Activated CD4-positive, alpha-beta memory T cell treated with anti-CD3 and anti-CD28 coated beads for 36 hours (primary cell): Measurements from ENCODE around the gene TPST2. TPM values are rescaled to one million over a fixed set of nuclear protein-coding genes. Genes with fewer than 3 reads are reported as not detected.

Source experiments
- CTCF ChIA-PET: fragments of 350-600 bp; sonication (Branson Sonifier 250); formaldehyde crosslinking; loops from one replicate; lab custom pipeline; 2021; ENCODE audit warnings: antibody characterized with exemption, inconsistent platforms; lab: Charles Lee
- POLR2A ChIA-PET: fragments of 350-600 bp; sonication (Branson Sonifier 250); formaldehyde crosslinking; loops from one replicate; lab custom pipeline; 2021; ENCODE audit warnings: antibody characterized with exemption; lab: Charles Lee
- DNase-seq: peaks from one replicate; pipeline ENCODE4 v3.0.0-alpha.2; 2020
- H3K27ac Mint-ChIP-seq: one replicate; pipeline ENCODE4 v1.8.0; 2021; ENCODE audit warnings: mixed read lengths
- H3K27me3 Mint-ChIP-seq: one replicate; pipeline ENCODE4 v1.8.0; 2021; ENCODE audit warnings: mixed read lengths
- H3K36me3 Mint-ChIP-seq: one replicate; pipeline ENCODE4 v1.8.0; 2021; ENCODE audit warnings: mixed read lengths
- H3K4me1 Mint-ChIP-seq: one replicate; pipeline ENCODE4 v1.8.0; 2021; ENCODE audit warnings: low read depth, mixed read lengths
- H3K4me3 Mint-ChIP-seq: one replicate; pipeline ENCODE4 v1.8.0; 2021; ENCODE audit warnings: mild to moderate bottlenecking, mixed read lengths
- H3K9me3 Mint-ChIP-seq: one replicate; pipeline ENCODE4 v1.8.0; 2021; ENCODE audit warnings: mixed read lengths
- intact Hi-C: fragments of 100-400 bp; cut with micrococcal nuclease; formaldehyde crosslinking; loops from one replicate; pipeline ENCODE4 v1.15.1; 2023
- total RNA-seq, 2 experiments: library from RNA; stranded (reverse); gene quantifications; one replicate each; pipeline ENCODE4 v1.2.3, GENCODE V29; 2021

TPST2 gene
- total RNA-seq = 10 to 100 TPM; 27.9 to 31.2 TPM

GRCh38 chr22:26589845-26590736 lies at the start of gene TPST2:
TPST2 (minus strand) TSS chr22:26590132; CDS start chr22:26541630, 48,502 bp downstream.
- POLR2A ChIA-PET = interaction anchor here (0.6 to 1.6 kb wide), 6 partner anchors 9 to 109 kb away, joined by 3 to 6 read pairs (median 3); partner anchors contain the start of genes HPS4 and SRRD
- Mint-ChIP-seq H3K4me1 (peaks cover 55% of the 10 kb centered on the region), H3K27ac (peak within 1 kb of the TSS; percentile 88), H3K27me3 (no peaks in the 10 kb centered on the region), H3K9me3 (no peaks in the 10 kb centered on the region), H3K36me3 (no peaks in the 10 kb centered on the region), H3K4me3 (peak within 1 kb of the TSS; percentile 86)
- CTCF ChIA-PET = interaction anchor here (0.7 to 1.4 kb wide), 2 partner anchors 36 to 75 kb away, joined by 3 to 4 read pairs; no protein-coding TSS in a partner anchor
- peak; percentile 84 for DNase-seq
- intact Hi-C loops = loop anchor here (1.0 to 5.0 kb wide), 3 partner anchors 53 to 107 kb away; partner anchors contain the start of genes HPS4 and SRRD

GRCh38 chr22:26636296-26636695 lies 46.4 kb upstream of the TPST2 start:
- CTCF ChIA-PET = no interaction called here
- Mint-ChIP-seq H3K9me3 (no peaks in the 10 kb centered on the region), H3K27me3 (no peaks in the 10 kb centered on the region), H3K27ac (no peak overlapping the region), H3K4me3 (no peak overlapping the region), H3K36me3 (no peaks in the 10 kb centered on the region), H3K4me1 (peaks cover 22% of the 10 kb centered on the region)
- intact Hi-C loops = no loop called here
- DNase-seq = no peak
- POLR2A ChIA-PET = no interaction called here

- H3K27ac Mint-ChIP-seq = no peak overlapping the region
- DNase-seq = no peak
- no peak overlapping the region for H3K4me3 Mint-ChIP-seq
- H3K36me3 Mint-ChIP-seq = no peaks in the 10 kb centered on the region
- intact Hi-C loops = no loop called here
- ChIA-PET CTCF (no interaction called here), POLR2A (no interaction called here)
- no peaks in the 10 kb centered on the region for H3K27me3 Mint-ChIP-seq
- peaks cover 12% of the 10 kb centered on the region for H3K4me1 Mint-ChIP-seq
- no peaks in the 10 kb centered on the region for H3K9me3 Mint-ChIP-seq
Measured at GRCh38 chr22:26635117-26635516, 45.2 kb upstream of the TPST2 start.

GRCh38 chr22:26634189-26634588 lies 44.3 kb upstream of the TPST2 start:
- H3K27ac Mint-ChIP-seq = no peak overlapping the region
- no peaks in the 10 kb centered on the region for H3K36me3 Mint-ChIP-seq
- H3K9me3 Mint-ChIP-seq = no peaks in the 10 kb centered on the region
- no peak for DNase-seq
- H3K4me1 Mint-ChIP-seq = peaks cover 7% of the 10 kb centered on the region
- ChIA-PET POLR2A (no interaction called here), CTCF (no interaction called here)
- no peak overlapping the region for H3K4me3 Mint-ChIP-seq
- H3K27me3 Mint-ChIP-seq = no peaks in the 10 kb centered on the region
- intact Hi-C loops = no loop called here

- intact Hi-C loops = no loop called here
- Mint-ChIP-seq H3K27me3 (no peaks in the 10 kb centered on the region), H3K27ac (no peak overlapping the region), H3K9me3 (no peaks in the 10 kb centered on the region), H3K4me3 (no peak overlapping the region), H3K4me1 (peaks cover 7% of the 10 kb centered on the region), H3K36me3 (no peaks in the 10 kb centered on the region)
- CTCF ChIA-PET = interaction anchor here (0.8 to 0.9 kb wide), 2 partner anchors 9 to 10 kb away, joined by 4 read pairs; no protein-coding TSS in a partner anchor
- no peak for DNase-seq
- POLR2A ChIA-PET = no interaction called here
Measured at GRCh38 chr22:26632422-26633155, 42.7 kb upstream of the TPST2 start.

- no peak for DNase-seq
- Mint-ChIP-seq H3K36me3 (no peaks in the 10 kb centered on the region), H3K4me3 (no peak overlapping the region), H3K27me3 (no peaks in the 10 kb centered on the region), H3K4me1 (peaks cover 9% of the 10 kb centered on the region), H3K9me3 (no peaks in the 10 kb centered on the region), H3K27ac (no peak overlapping the region)
- CTCF ChIA-PET = no interaction called here
- intact Hi-C loops = no loop called here
- POLR2A ChIA-PET = interaction anchor here (0.6 kb wide), 1 partner anchor 26 kb away, joined by 5 read pairs; the partner anchor contains the start of gene MIAT
Measured at GRCh38 chr22:26631282-26631681, 41.4 kb upstream of the TPST2 start.

- H3K36me3 Mint-ChIP-seq = no peaks in the 10 kb centered on the region
- H3K4me1 Mint-ChIP-seq = peaks cover 9% of the 10 kb centered on the region
- H3K4me3 Mint-ChIP-seq = no peak overlapping the region
- POLR2A ChIA-PET = interaction anchor here (1.2 kb wide), 1 partner anchor 12 kb away, joined by 3 read pairs; no protein-coding TSS in a partner anchor
- DNase-seq = no peak
- CTCF ChIA-PET = interaction anchor here (0.6 kb wide), 1 partner anchor 169 kb away, joined by 3 read pairs; no protein-coding TSS in a partner anchor
- no peaks in the 10 kb centered on the region for H3K9me3 Mint-ChIP-seq
- intact Hi-C loops = no loop called here
- no peak overlapping the region for H3K27ac Mint-ChIP-seq
- H3K27me3 Mint-ChIP-seq = no peaks in the 10 kb centered on the region
Measured at GRCh38 chr22:26629988-26630761, 40.2 kb upstream of the TPST2 start.

GRCh38 chr22:26624803-26625202 lies 34.9 kb upstream of the TPST2 start:
- peaks cover 3% of the 10 kb centered on the region for H3K4me1 Mint-ChIP-seq
- CTCF ChIA-PET = interaction anchor here (0.9 to 1.4 kb wide), 3 partner anchors 8 to 40 kb away, joined by 3 to 4 read pairs (median 4); no protein-coding TSS in a partner anchor
- POLR2A ChIA-PET = interaction anchor here (0.5 kb wide), 1 partner anchor 108 kb away, joined by 3 read pairs; no protein-coding TSS in a partner anchor
- no peaks in the 10 kb centered on the region for H3K27me3 Mint-ChIP-seq
- no peak overlapping the region for H3K4me3 Mint-ChIP-seq
- peaks cover 3% of the 10 kb centered on the region for H3K9me3 Mint-ChIP-seq
- H3K27ac Mint-ChIP-seq = no peak overlapping the region
- H3K36me3 Mint-ChIP-seq = no peaks in the 10 kb centered on the region
- no peak for DNase-seq
- intact Hi-C loops = no loop called here

GRCh38 chr22:26623984-26624383 lies 34.1 kb upstream of the TPST2 start:
- ChIA-PET CTCF (interaction anchor here (0.9 to 1.4 kb wide), 3 partner anchors 9 to 41 kb away, joined by 3 to 4 read pairs (median 4); no protein-coding TSS in a partner anchor), POLR2A (no interaction called here)
- DNase-seq = no peak
- no peaks in the 10 kb centered on the region for H3K36me3 Mint-ChIP-seq
- intact Hi-C loops = no loop called here
- no peaks in the 10 kb centered on the region for H3K27me3 Mint-ChIP-seq
- peaks cover 3% of the 10 kb centered on the region for H3K4me1 Mint-ChIP-seq
- H3K4me3 Mint-ChIP-seq = no peak overlapping the region
- peaks cover 3% of the 10 kb centered on the region for H3K9me3 Mint-ChIP-seq
- no peak overlapping the region for H3K27ac Mint-ChIP-seq

GRCh38 chr22:26621663-26622062 lies 31.7 kb upstream of the TPST2 start, which contains the start of gene CRYBA4:
CRYBA4 (plus strand) TSS chr22:26621963; CDS start chr22:26622597, 634 bp downstream.
- Mint-ChIP-seq H3K4me1 (no peaks in the 10 kb centered on the region), H3K9me3 (peaks cover 3% of the 10 kb centered on the region), H3K36me3 (no peaks in the 10 kb centered on the region), H3K27ac (no peak within 1 kb of the TSS), H3K27me3 (no peaks in the 10 kb centered on the region), H3K4me3 (no peak within 1 kb of the TSS)
- CTCF ChIA-PET = no interaction called here
- no peak for DNase-seq
- intact Hi-C loops = no loop called here
- POLR2A ChIA-PET = no interaction called here

GRCh38 chr22:26620197-26620596 lies 30.3 kb upstream of the TPST2 start:
- POLR2A ChIA-PET = no interaction called here
- Mint-ChIP-seq H3K4me1 (no peaks in the 10 kb centered on the region), H3K9me3 (peaks cover 3% of the 10 kb centered on the region), H3K27me3 (no peaks in the 10 kb centered on the region), H3K36me3 (no peaks in the 10 kb centered on the region), H3K27ac (no peak overlapping the region), H3K4me3 (no peak overlapping the region)
- intact Hi-C loops = no loop called here
- CTCF ChIA-PET = no interaction called here
- no peak for DNase-seq
